Mesodermal cell (in vitro differentiated cells): ENCODE data around the gene SAYSD1.

Experiments used
- H3K27ac ChIP-seq: 2 replicates; pipeline ENCODE4 v1.7.0; 2013; ENCODE audit warnings: mild to moderate bottlenecking, low read depth, low read length, moderate library complexity; ENCODE audit not compliant: severe bottlenecking
- H3K36me3 ChIP-seq: 2 replicates; pipeline ENCODE4 v1.7.1; 2013; ENCODE audit warnings: mild to moderate bottlenecking, low read length, moderate library complexity; ENCODE audit not compliant: control insufficient read depth, insufficient read depth
- H3K4me1 ChIP-seq: one replicate; pipeline ENCODE4 v1.7.1; 2013; ENCODE audit warnings: mild to moderate bottlenecking, low read length; ENCODE audit not compliant: insufficient read depth, control insufficient read depth, poor library complexity, severe bottlenecking
- H3K4me3 ChIP-seq: 2 replicates; pipeline ENCODE4 v1.7.0; 2013; ENCODE audit warnings: low read length, control low read depth, mild to moderate bottlenecking; ENCODE audit not compliant: insufficient read depth, poor library complexity, severe bottlenecking; ENCODE audit errors: extremely low read depth
- H3K9me3 ChIP-seq: 2 replicates; pipeline ENCODE4 v1.7.1; 2013; ENCODE audit warnings: mild to moderate bottlenecking, low read length, moderate library complexity; ENCODE audit not compliant: control insufficient read depth
- WGBS, 2 experiments: methylation state at CpG; one replicate each; pipeline ENCODE4 v1.1.5; 2013; ENCODE audit warnings: missing lambda C conversion rate in 2 of 2; ENCODE audit not compliant: insufficient coverage in 2 of 2; 5-methylcytosine and 5-hydroxymethylcytosine counted together

The SAYSD1 gene

GRCh38 chr6:39057251-39058155, 57.5 kb downstream of the SAYSD1 start:
- Histone ChIP-seq H3K36me3 (no peaks in the 10 kb centered on the region), H3K4me3 (no peak overlapping the region), H3K4me1 (peaks cover 4% of the 10 kb centered on the region), H3K27ac (no peak overlapping the region), H3K9me3 (no peaks in the 10 kb centered on the region)
- WGBS, 2 experiments: 82 to 87% methylated on average over 10 of the region's 17 CpGs

GRCh38 chr6:39056681-39057080, 58.3 kb downstream of the SAYSD1 start:
- H3K4me3 ChIP-seq: no peak overlapping the region
- peaks cover 10% of the 10 kb centered on the region for H3K4me1 ChIP-seq
- H3K9me3 ChIP-seq: no peaks in the 10 kb centered on the region
- 91 to 93% methylated on average over 4 to 6 of the region's 9 CpGs for WGBS, 2 experiments
- H3K27ac ChIP-seq: no peak overlapping the region
- no peaks in the 10 kb centered on the region for H3K36me3 ChIP-seq

- Histone ChIP-seq H3K36me3 (no peaks in the 10 kb centered on the region), H3K4me3 (no peak overlapping the region), H3K4me1 (peaks cover 15% of the 10 kb centered on the region), H3K27ac (no peak overlapping the region), H3K9me3 (no peaks in the 10 kb centered on the region)
- WGBS, 2 experiments: 93 to 100% methylated on average over 4 to 5 of the region's 5 CpGs
Observed at GRCh38 chr6:39056191-39056590, 58.8 kb downstream of the SAYSD1 start.

GRCh38 chr6:39055661-39056060, 59.3 kb downstream of the SAYSD1 start:
- 50 to 79% methylated on average over 2 to 7 of the region's 7 CpGs for WGBS, 2 experiments
- no peaks in the 10 kb centered on the region for H3K9me3 ChIP-seq
- H3K27ac ChIP-seq: no peak overlapping the region
- H3K4me1 ChIP-seq: peaks cover 17% of the 10 kb centered on the region
- no peaks in the 10 kb centered on the region for H3K36me3 ChIP-seq
- no peak overlapping the region for H3K4me3 ChIP-seq

- Histone ChIP-seq H3K36me3 (no peaks in the 10 kb centered on the region), H3K27ac (no peak overlapping the region), H3K4me3 (no peak overlapping the region), H3K9me3 (no peaks in the 10 kb centered on the region), H3K4me1 (peaks cover 17% of the 10 kb centered on the region)
- WGBS, 2 experiments: 77 to 79% methylated on average over 5 to 7 of the region's 9 CpGs
Observed at GRCh38 chr6:39054577-39055142, 60.3 kb downstream of the SAYSD1 start.
